Gastroesophageal sphincter (tissue), 4 donors: ENCODE data around the gene RBM47. TPM values are rescaled to one million over a fixed set of nuclear protein-coding genes. Genes with fewer than 3 reads are reported as not detected.

Experiments
- ATAC-seq: fragments of 150-250 bp; one replicate; pipeline ENCODE4 v1.9.1; 2016; ENCODE audit warnings: mild to moderate bottlenecking, moderate library complexity
- H3K27ac ChIP-seq, 4 donors: fragments of 200-600 bp; sonication (generic) in 3 of 4; 1 replicate in 3 of 4; 2 replicates in 1 of 4; pipeline ENCODE4 v1.5.1; 2016 to 2019
- H3K27me3 ChIP-seq: fragments of 200-600 bp; sonication (generic); one replicate; pipeline ENCODE4 v1.5.1; 2019
- H3K36me3 ChIP-seq, 2 donors: fragments of 200-600 bp; sonication (generic); one replicate each; pipeline ENCODE4 v1.5.1; 2019; ENCODE audit warnings: control low read depth in 1 of 2
- H3K4me1 ChIP-seq, 3 donors: fragments of 200-600 bp; sonication (generic); 1 replicate in 2 of 3; 2 replicates in 1 of 3; pipeline ENCODE4 v1.5.1; 2016 to 2019; ENCODE audit warnings: control low read depth in 2 of 3
- H3K4me3 ChIP-seq, 2 donors: fragments of 200-600 bp; sonication (generic); one replicate each; pipeline ENCODE4 v1.5.1; 2019; ENCODE audit warnings: mild to moderate bottlenecking in 1 of 2, moderate library complexity in 1 of 2
- H3K9me3 ChIP-seq, 3 donors: fragments of 200-600 bp; sonication (generic); one replicate each; pipeline ENCODE4 v1.5.1; 2017 to 2019; ENCODE audit warnings: control low read depth in 2 of 3
- EP300 ChIP-seq: sonication (generic); formaldehyde crosslinking; IDR thresholded peaks from one replicate; pipeline ENCODE4 v1.6.1; 2017; ENCODE audit warnings: antibody characterized with exemption, mild to moderate bottlenecking
- POLR2A ChIP-seq, 2 donors: fragments of 450-650 bp; IDR thresholded peaks; one replicate each; pipeline ENCODE4 v1.6.1; 2017; ENCODE audit warnings: antibody characterized with exemption in 2 of 2, mild to moderate bottlenecking in 2 of 2, moderate library complexity in 1 of 2
- POLR2AphosphoS5 ChIP-seq: sonication (generic); formaldehyde crosslinking; IDR thresholded peaks from one replicate; pipeline ENCODE4 v1.6.1; 2017; ENCODE audit warnings: antibody characterized with exemption
- WGBS, 2 donors: methylation state at CpG; one replicate each; pipeline ENCODE4 v1.1.5; 2018; ENCODE audit warnings: low coverage in 1 of 2; 5-methylcytosine and 5-hydroxymethylcytosine counted together
- total RNA-seq, 4 donors: library from RNA; depleted of rRNA; stranded (reverse); fragments of >200 nt; gene quantifications; one replicate each; pipeline ENCODE4 v1.1.0, GENCODE V29; 2016
- TF ChIP-seq, protein P1 (sequence below), 4 experiments: fragments of 200-600 bp in 2 of 4; fragments of 450-650 bp in 2 of 4; sonication (generic) in 1 of 4; IDR thresholded peaks; one replicate each; pipeline ENCODE4 v1.5.1; 2017 to 2019; ENCODE audit warnings: antibody characterized with exemption in 4 of 4, mild to moderate bottlenecking in 2 of 4, moderate library complexity in 2 of 4

The RBM47 gene
- total RNA-seq, 4 donors from 2014 or later, result 9.1 to 36.9 (median 26.4) TPM

- H3K4me3 ChIP-seq, result no peak overlapping the region
- no peaks in the 10 kb centered on the region for H3K9me3 ChIP-seq
- 86 to 92% methylated on average over 4 of the region's 4 CpGs for WGBS, 2 donors
- H3K27me3 ChIP-seq, result no peaks in the 10 kb centered on the region
- no peak for ATAC-seq
- TF ChIP-seq EP300, result no peak
- no peak for TF ChIP-seq POLR2A (IDR thresholded peaks at IDR 0.05)
- no peak for TF ChIP-seq POLR2AphosphoS5
- TF ChIP-seq, protein P1, sequence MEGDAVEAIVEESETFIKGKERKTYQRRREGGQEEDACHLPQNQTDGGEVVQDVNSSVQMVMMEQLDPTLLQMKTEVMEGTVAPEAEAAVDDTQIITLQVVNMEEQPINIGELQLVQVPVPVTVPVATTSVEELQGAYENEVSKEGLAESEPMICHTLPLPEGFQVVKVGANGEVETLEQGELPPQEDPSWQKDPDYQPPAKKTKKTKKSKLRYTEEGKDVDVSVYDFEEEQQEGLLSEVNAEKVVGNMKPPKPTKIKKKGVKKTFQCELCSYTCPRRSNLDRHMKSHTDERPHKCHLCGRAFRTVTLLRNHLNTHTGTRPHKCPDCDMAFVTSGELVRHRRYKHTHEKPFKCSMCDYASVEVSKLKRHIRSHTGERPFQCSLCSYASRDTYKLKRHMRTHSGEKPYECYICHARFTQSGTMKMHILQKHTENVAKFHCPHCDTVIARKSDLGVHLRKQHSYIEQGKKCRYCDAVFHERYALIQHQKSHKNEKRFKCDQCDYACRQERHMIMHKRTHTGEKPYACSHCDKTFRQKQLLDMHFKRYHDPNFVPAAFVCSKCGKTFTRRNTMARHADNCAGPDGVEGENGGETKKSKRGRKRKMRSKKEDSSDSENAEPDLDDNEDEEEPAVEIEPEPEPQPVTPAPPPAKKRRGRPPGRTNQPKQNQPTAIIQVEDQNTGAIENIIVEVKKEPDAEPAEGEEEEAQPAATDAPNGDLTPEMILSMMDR (IDR thresholded peaks at IDR 0.05), result no peak
- H3K4me1 ChIP-seq, result no peaks in the 10 kb centered on the region
- no peaks in the 10 kb centered on the region for H3K36me3 ChIP-seq
- no peak overlapping the region for H3K27ac ChIP-seq
Observed at GRCh38 chr4:40389986-40390385, 239.7 kb downstream of the RBM47 start.

GRCh38 chr4:40388239-40388638 is 241.4 kb downstream of the RBM47 start:
- Histone ChIP-seq H3K27me3 (no peaks in the 10 kb centered on the region), H3K4me3 (no peak overlapping the region), H3K4me1 (no peaks in the 10 kb centered on the region), H3K9me3 (no peaks in the 10 kb centered on the region), H3K27ac (no peak overlapping the region), H3K36me3 (no peaks in the 10 kb centered on the region)
- no peak for ATAC-seq
- TF ChIP-seq EP300 (no peak), POLR2A (IDR thresholded peaks at IDR 0.05) (no peak), POLR2AphosphoS5 (no peak)
- TF ChIP-seq, protein P1 (IDR thresholded peaks at IDR 0.05), result no peak
- 55 to 57% methylated on average over 3 to 6 of the region's 6 CpGs for WGBS, 2 donors

DNA sequence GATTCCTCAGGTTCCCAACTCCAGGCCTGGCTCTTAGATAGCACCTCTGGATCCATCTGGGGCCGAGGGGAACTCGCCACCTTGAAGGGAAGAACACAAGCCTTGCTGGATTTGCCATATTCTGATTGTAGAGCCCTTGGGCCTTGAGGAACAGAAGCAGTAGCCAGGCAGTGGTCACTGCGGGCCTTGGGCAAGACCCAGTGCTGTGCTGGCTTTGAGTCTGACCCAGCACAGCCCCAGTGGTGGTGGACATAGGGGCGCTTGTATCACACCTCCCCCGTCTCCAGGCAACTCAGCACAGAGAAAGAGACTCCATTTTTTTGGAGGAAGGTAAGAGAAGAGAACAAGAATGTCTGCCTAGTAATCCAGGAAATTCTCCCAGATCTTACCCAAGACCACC is 249.0 kb downstream of the RBM47 start:
- ATAC-seq, result no peak
- Histone ChIP-seq H3K27ac (no peak overlapping the region), H3K36me3 (no peaks in the 10 kb centered on the region), H3K4me1 (no peaks in the 10 kb centered on the region), H3K27me3 (no peaks in the 10 kb centered on the region), H3K4me3 (no peak overlapping the region), H3K9me3 (no peaks in the 10 kb centered on the region)
- 0% methylated on average over 1 of the region's 5 CpGs; no CpG with 5 or more reads in 1 of the 2 donors for WGBS, 2 donors
- TF ChIP-seq POLR2A (IDR thresholded peaks at IDR 0.05), result no peak
- TF ChIP-seq, protein P1 (IDR thresholded peaks at IDR 0.05), result no peak

- Histone ChIP-seq H3K9me3 (no peaks in the 10 kb centered on the region), H3K27ac (no peak overlapping the region), H3K4me3 (no peak overlapping the region), H3K4me1 (no peaks in the 10 kb centered on the region), H3K36me3 (no peaks in the 10 kb centered on the region), H3K27me3 (no peaks in the 10 kb centered on the region)
- 80% methylated on average over 3 of the region's 3 CpGs; no CpG with 5 or more reads in 1 of the 2 donors for WGBS, 2 donors
- TF ChIP-seq EP300 (no peak), POLR2AphosphoS5 (no peak), POLR2A (IDR thresholded peaks at IDR 0.05) (no peak)
- TF ChIP-seq, protein P1 (IDR thresholded peaks at IDR 0.05), result no peak
- no peak for ATAC-seq
Observed at GRCh38 chr4:40379248-40379647, 250.4 kb downstream of the RBM47 start.

DNA sequence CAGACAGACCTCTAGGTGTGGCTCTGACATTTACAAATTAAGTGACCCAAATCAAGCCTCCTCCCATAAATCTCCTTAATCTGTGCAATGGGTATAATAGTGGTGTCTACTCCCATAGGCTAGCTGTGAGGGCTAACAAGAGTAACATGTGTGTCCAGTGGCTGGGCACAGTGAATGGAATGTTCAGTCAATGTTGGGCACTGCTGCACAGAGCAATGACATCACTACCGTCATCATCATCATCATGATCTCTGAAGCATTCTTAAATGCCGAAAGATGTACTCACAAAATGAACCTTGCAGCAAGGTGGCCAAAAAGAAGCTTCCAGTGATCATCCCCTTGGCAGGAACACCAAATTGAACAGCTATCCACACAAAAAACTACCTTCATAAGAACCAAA is 251.0 kb downstream of the RBM47 start:
- H3K4me3 ChIP-seq, result no peak overlapping the region
- no peaks in the 10 kb centered on the region for H3K27me3 ChIP-seq
- H3K9me3 ChIP-seq, result no peaks in the 10 kb centered on the region
- H3K4me1 ChIP-seq, result no peaks in the 10 kb centered on the region
- whole genome bisulfite sequencing, 2 donors, result 50 to 58% methylated on average over 2 of the region's 2 CpGs
- H3K27ac ChIP-seq, result no peak overlapping the region
- no peaks in the 10 kb centered on the region for H3K36me3 ChIP-seq
- TF ChIP-seq, protein P1 (IDR thresholded peaks at IDR 0.05), result no peak
- no peak for TF ChIP-seq POLR2AphosphoS5
- no peak for TF ChIP-seq POLR2A (IDR thresholded peaks at IDR 0.05)
- TF ChIP-seq EP300, result no peak
- no peak for ATAC-seq
